DND-41 (cell line): ENCODE measurements around the gene ENGASE.

Experiments
- ATAC-seq: fragments of 200-7000 bp; cut with Tn5 transposase; 3 replicates; pipeline ENCODE4 v1.9.1; 2021; ENCODE audit warnings: low read depth; ENCODE audit not compliant: insufficient read depth
- DNase-seq: peaks from one replicate; pipeline ENCODE4 v3.0.0-alpha.2; 2020
- H2AFZ ChIP-seq: 2 replicates; pipeline ENCODE4 v1.6.0; 2012; ENCODE audit warnings: low read depth, low read length
- H3K27ac ChIP-seq: 2 replicates; pipeline ENCODE4 v1.5.1; 2012; ENCODE audit warnings: low read length, inconsistent platforms
- H3K27me3 ChIP-seq: fragments of 200-600 bp; sonication (generic); 2 replicates; pipeline ENCODE4 v1.6.0; 2012; ENCODE audit warnings: low read length, mild to moderate bottlenecking, inconsistent platforms; ENCODE audit not compliant: insufficient read depth, poor library complexity
- H3K36me3 ChIP-seq: 2 replicates; pipeline ENCODE4 v1.5.1; 2012; ENCODE audit warnings: low read length, inconsistent platforms; ENCODE audit not compliant: insufficient read depth
- H3K4me1 ChIP-seq: 2 replicates; pipeline ENCODE4 v1.5.1; 2012; ENCODE audit warnings: mild to moderate bottlenecking, low read length; ENCODE audit not compliant: insufficient read depth
- H3K4me2 ChIP-seq: 2 replicates; pipeline ENCODE4 v1.6.0; 2012; ENCODE audit warnings: mild to moderate bottlenecking, moderate library complexity, low read length, inconsistent platforms; ENCODE audit not compliant: insufficient read depth
- H3K4me3 ChIP-seq, 2 experiments: fragments of 200-600 bp in 1 of 2; shearing (Covaris generic) in 1 of 2; 2 replicates each; pipeline ENCODE4 v1.5.1; 2012 to 2016; ENCODE audit warnings: inconsistent platforms in 2 of 2, low read length in 2 of 2, mild to moderate bottlenecking in 2 of 2, low read depth in 1 of 2, moderate library complexity in 1 of 2
- H3K79me2 ChIP-seq: 2 replicates; pipeline ENCODE4 v1.6.0; 2012; ENCODE audit warnings: low read length, inconsistent platforms; ENCODE audit not compliant: insufficient read depth
- H3K9ac ChIP-seq: 2 replicates; pipeline ENCODE4 v1.6.0; 2012; ENCODE audit warnings: low read depth, mild to moderate bottlenecking, inconsistent platforms, low read length, moderate library complexity
- H3K9me3 ChIP-seq: 2 replicates; pipeline ENCODE4 v1.5.1; 2012; ENCODE audit warnings: low read length, moderate library complexity, mild to moderate bottlenecking, inconsistent platforms; ENCODE audit not compliant: insufficient read depth, severe bottlenecking
- H4K20me1 ChIP-seq: 2 replicates; pipeline ENCODE4 v1.6.0; 2012; ENCODE audit warnings: low read length; ENCODE audit not compliant: insufficient read depth
- EZH2 ChIP-seq: IDR thresholded peaks from 3 replicates; pipeline ENCODE4 v1.6.1; 2012; ENCODE audit warnings: borderline replicate concordance, low read depth, mild to moderate bottlenecking, moderate library complexity, low read length, inconsistent platforms; ENCODE audit not compliant: severe bottlenecking
- TF ChIP-seq, protein P1 (sequence below): IDR thresholded peaks from 2 replicates; pipeline ENCODE4 v1.5.1; 2012; ENCODE audit warnings: borderline replicate concordance, low read length, moderate library complexity, mild to moderate bottlenecking; ENCODE audit not compliant: poor library complexity, severe bottlenecking; ENCODE audit errors: extremely low read depth

ENGASE gene

DNA sequence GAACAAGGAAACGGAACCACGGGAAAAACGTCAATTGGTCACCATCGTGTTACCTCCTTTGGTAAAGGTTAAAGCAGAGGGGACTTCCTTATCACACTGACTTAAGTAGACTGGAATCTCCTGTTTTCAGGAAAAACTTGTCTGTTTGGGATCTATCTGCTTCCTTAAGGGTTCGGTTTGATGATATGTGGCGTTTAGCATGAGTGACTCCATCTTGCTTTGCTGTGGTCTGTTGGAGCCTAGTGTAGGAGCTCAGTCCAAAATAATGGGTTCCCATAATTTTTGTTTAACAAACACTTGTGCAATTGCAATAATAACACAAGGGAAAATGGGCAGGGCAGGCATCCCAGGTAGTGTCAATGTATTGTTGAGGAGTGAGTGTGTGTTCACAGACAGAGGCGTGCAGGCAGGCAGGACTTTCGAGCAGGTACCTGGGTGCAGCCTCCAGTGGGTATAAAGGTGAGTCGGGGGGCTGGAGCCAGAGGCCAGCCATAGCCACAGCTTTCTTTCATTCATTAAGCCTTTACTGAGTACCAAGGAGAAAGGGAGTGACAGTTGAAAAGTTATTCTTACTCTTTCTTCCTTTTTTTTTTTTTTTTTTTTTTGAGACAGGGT is 4.3 kb upstream of the ENGASE start:
- TF ChIP-seq, protein P1, sequence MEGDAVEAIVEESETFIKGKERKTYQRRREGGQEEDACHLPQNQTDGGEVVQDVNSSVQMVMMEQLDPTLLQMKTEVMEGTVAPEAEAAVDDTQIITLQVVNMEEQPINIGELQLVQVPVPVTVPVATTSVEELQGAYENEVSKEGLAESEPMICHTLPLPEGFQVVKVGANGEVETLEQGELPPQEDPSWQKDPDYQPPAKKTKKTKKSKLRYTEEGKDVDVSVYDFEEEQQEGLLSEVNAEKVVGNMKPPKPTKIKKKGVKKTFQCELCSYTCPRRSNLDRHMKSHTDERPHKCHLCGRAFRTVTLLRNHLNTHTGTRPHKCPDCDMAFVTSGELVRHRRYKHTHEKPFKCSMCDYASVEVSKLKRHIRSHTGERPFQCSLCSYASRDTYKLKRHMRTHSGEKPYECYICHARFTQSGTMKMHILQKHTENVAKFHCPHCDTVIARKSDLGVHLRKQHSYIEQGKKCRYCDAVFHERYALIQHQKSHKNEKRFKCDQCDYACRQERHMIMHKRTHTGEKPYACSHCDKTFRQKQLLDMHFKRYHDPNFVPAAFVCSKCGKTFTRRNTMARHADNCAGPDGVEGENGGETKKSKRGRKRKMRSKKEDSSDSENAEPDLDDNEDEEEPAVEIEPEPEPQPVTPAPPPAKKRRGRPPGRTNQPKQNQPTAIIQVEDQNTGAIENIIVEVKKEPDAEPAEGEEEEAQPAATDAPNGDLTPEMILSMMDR = no peak
- TF ChIP-seq EZH2 = no peak
- H3K4me1 ChIP-seq = peaks cover 12% of the 10 kb centered on the region
- H3K9ac ChIP-seq = no peak overlapping the region
- H2AFZ ChIP-seq = no peak overlapping the region
- no peak overlapping the region for H3K4me2 ChIP-seq
- H3K36me3 ChIP-seq = no peaks in the 10 kb centered on the region
- H4K20me1 ChIP-seq = no peaks in the 10 kb centered on the region
- H3K27ac ChIP-seq = no peak overlapping the region
- H3K27me3 ChIP-seq = no peaks in the 10 kb centered on the region
- DNase-seq = no peak
- no peaks in the 10 kb centered on the region for H3K79me2 ChIP-seq
- no peak overlapping the region for H3K4me3 ChIP-seq
- H3K9me3 ChIP-seq = no peaks in the 10 kb centered on the region
- no peak for ATAC-seq

DNA sequence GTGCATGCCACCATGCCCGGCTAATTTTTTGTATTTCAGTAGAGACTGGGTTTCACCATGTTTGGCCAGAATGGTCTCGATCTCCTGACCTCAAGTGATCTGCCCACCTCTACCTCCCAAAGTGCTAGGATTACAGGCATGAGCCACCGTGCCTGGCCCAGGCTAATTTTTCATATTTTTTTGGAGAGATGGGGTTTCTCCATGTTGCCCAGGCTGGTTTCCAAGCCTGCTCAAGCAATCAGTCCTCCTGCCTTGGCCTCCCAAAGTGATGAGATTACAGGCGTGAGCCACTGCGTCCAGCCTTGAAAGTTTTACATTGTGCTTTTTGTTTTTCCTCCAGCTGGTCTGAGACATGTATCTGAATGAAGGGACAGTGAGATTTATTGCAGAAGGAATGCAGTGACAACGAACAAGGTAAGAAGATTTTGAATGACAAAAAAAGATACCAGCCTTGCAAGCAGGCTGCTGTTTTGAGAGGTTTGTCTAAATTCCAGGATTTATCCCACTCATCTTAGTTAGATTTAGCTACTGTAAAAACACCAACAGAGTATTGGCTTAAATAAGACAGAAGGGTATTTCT is 3.4 kb upstream of the ENGASE start:
- H2AFZ ChIP-seq = no peak overlapping the region
- H3K4me2 ChIP-seq = no peak overlapping the region
- H3K27me3 ChIP-seq = no peaks in the 10 kb centered on the region
- ATAC-seq (no peak), DNase-seq (no peak)
- H3K36me3 ChIP-seq = no peaks in the 10 kb centered on the region
- no peak overlapping the region for H3K4me3 ChIP-seq
- no peak for TF ChIP-seq EZH2
- TF ChIP-seq, protein P1 = no peak
- no peak overlapping the region for H3K9ac ChIP-seq
- no peaks in the 10 kb centered on the region; the same call in 1 of the 2 replicates for H4K20me1 ChIP-seq
- peaks cover 21% of the 10 kb centered on the region for H3K4me1 ChIP-seq
- H3K9me3 ChIP-seq = no peaks in the 10 kb centered on the region
- no peaks in the 10 kb centered on the region for H3K79me2 ChIP-seq
- H3K27ac ChIP-seq = no peak overlapping the region

DNA sequence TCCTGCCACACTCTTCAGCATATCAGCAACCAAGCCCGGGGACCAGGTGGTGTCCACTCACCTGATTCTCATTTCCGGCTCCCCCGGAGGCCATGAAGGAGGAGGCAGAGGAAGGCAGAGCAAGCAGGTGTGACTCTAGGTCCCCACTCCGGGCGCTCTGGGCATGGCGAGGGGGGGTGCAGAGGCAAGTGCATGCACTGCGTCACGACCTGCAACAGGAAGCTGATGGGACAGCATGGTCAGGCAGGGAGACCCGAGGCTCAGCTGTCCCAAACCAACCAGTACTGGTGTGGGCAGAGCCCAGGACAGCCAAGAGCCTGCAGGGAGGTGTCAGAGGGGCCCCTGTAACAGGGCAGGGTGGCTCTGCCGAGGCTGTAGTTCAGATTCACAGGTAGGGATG is 2.1 kb upstream of the ENGASE start:
- Histone ChIP-seq H3K36me3 (no peaks in the 10 kb centered on the region), H3K9me3 (no peaks in the 10 kb centered on the region), H3K4me3 (no peak overlapping the region), H4K20me1 (no peaks in the 10 kb centered on the region; the same call in 1 of the 2 replicates), H3K27ac (no peak overlapping the region), H3K9ac (no peak overlapping the region), H3K27me3 (no peaks in the 10 kb centered on the region), H3K79me2 (no peaks in the 10 kb centered on the region), H2AFZ (no peak overlapping the region), H3K4me2 (no peak overlapping the region), H3K4me1 (peaks cover 24% of the 10 kb centered on the region)
- DNase-seq = no peak
- TF ChIP-seq, protein P1 = no peak
- TF ChIP-seq EZH2 = no peak
- ATAC-seq = no peak
